ENCODE data around the gene PLBD1.

DNA sequence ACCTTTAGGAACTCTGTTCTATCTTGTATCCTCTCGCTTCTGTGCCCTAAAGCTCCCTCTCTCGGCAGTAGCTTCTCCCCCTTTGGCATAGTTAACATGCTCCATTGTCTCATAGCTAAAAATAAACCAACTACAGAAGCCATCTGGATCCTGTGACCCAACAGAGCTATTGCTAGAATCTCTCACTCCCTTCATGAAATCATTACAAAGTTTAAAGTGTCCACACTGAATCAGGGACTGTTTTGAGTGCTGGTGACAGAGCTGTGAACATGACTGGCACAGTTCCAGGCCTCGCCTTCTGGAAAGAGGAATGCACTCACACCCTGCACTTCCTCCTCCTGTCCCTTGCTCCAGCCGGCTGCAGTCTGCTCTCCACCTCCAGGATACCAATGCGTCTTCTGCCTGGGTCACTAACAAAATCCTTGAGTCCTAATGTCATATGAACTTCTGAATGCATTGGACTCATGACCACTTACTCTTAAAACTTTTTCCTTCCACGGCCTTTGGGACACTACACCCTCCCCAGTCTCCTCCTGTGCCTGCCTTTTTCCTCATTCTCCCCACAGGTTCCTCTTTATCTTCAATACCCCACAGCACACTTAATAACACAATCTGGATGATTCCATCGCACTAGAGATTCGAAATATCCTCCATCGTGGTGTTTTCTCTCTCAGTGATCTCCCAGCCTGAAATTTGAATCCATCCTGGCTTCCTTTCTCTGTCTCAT, 13.2 kb downstream of the PLBD1 start:
- TF ChIP-seq EZH2 (IDR thresholded peaks at IDR 0.05; ENCODE audit: low read length) (no peak), CTCF (optimal IDR thresholded peaks at IDR 0.05 in 1 of 3, IDR thresholded peaks at IDR 0.05 in 1 of 3, conservative IDR thresholded peaks at IDR 0.05 in 1 of 3; ENCODE audit: extremely low read depth in 1 of 3, insufficient read depth in 2 of 3, low read length in 3 of 3) (peak in 2 of 3 experiments; percentile 14 to 33)

Data from keratinocyte (primary cell).